ENCODE data around the gene GPR156.

- TF ChIP-seq, protein P1, sequence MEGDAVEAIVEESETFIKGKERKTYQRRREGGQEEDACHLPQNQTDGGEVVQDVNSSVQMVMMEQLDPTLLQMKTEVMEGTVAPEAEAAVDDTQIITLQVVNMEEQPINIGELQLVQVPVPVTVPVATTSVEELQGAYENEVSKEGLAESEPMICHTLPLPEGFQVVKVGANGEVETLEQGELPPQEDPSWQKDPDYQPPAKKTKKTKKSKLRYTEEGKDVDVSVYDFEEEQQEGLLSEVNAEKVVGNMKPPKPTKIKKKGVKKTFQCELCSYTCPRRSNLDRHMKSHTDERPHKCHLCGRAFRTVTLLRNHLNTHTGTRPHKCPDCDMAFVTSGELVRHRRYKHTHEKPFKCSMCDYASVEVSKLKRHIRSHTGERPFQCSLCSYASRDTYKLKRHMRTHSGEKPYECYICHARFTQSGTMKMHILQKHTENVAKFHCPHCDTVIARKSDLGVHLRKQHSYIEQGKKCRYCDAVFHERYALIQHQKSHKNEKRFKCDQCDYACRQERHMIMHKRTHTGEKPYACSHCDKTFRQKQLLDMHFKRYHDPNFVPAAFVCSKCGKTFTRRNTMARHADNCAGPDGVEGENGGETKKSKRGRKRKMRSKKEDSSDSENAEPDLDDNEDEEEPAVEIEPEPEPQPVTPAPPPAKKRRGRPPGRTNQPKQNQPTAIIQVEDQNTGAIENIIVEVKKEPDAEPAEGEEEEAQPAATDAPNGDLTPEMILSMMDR (IDR thresholded peaks at IDR 0.05; ENCODE audit: low read length): no peak
- TF ChIP-seq EZH2 (IDR thresholded peaks at IDR 0.05; ENCODE audit: borderline replicate concordance, low read length): no peak
Observed at GRCh38 chr3:120148187-120148949, 136.7 kb downstream of the GPR156 start.

Measured in OCI-LY1 (cell line).